COLO829 (cell line): ENCODE results near the gene KIF6.

Experiments used
- DNase-seq: peaks from one replicate; pipeline ENCODE4 v3.0.0; 2012; ENCODE audit warnings: low spot score

KIF6 gene

DNA sequence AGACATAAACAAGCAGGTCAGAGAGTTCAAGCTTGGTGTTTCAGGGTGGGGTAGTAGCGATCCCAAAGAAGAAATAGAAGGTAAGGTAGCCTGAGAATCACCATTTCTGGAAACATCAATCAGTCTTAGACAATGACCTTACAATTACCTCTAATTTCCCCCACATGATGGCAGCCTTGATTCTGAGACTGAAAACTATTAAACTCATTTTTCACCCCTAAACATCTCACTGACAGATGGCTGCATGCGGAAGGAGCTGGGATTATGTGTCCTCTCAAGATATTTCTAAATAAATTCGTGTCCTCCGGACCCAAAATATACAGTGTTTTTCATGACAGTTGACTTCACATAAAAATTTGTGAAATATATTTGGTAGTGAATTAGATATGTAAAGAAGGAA, 61.0 kb downstream of the KIF6 start:
- no peak for DNase-seq

DNA sequence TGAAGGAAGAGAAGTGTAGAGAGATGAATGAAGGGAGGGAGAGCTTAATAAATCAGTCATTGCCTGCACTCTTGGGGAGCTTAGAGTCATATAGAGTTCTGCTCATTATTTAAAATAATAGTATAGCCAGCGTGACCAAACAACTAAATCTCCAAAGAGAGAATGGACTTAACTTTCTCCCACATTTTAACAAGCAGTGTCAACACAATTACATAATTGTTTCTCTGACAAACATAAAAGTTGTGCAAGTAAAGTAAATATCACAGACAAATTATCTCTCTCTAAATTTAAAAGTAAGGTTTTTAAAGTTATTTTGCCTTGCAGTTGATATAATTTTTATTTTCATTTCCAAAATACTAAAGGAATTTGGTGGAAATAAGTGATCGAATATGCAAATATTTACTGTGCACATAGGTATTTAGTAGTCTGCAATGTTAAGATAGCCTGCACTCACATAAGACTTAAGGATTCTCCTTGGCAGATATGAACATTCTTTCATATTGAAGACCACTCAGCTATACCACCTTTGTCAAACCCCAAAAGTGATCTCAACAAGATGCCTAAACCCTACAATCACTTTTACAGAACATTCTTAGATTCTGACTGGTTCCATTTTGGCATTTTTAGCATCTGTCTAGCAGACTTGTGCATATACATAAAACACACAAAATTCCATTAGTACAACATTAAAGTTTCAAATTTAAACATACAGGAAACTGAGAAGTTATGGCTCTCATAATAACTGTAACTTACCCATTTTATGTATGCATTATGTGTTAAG, 67.7 kb downstream of the KIF6 start:
- DNase-seq = no peak

DNA sequence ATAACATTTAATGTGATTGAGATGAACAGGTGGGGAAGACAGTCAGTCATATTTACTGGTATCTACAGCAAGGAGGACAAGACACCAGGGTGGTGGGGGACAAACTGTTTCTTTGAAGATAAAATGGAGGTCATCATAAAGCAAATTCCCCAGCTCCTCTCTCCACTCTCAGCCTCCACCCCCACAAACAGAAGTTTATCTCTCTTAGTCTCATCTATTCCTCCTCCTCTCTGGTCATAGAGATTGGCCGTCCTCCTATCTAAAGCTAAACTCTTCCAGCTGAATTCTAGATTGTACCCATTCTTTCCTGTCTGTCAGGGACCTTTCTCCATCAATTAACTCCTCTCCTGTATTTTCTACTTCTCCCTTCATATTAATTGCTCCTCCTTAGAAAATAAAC, 71.1 kb downstream of the KIF6 start:
- no peak for DNase-seq

DNA sequence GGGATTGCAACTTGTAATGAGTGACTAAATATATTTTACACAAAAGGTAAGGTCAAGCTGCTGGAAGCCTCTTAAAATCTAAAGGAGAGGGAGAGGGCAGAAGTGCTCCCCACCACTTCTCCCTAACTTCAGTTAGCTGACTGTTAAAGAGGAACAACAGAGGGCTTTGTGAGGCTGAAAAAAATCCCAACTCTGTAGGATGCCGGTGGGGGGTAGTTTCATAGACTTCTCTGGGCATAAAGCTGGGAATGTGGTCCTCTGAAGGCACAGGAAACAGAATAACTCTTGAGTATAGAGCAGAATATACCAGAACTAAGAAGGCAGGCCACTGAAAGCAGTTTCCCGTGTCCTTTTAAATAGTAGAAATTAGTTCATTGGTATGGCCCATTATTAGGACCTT, 71.6 kb downstream of the KIF6 start:
- DNase-seq = peak; percentile 63

DNA sequence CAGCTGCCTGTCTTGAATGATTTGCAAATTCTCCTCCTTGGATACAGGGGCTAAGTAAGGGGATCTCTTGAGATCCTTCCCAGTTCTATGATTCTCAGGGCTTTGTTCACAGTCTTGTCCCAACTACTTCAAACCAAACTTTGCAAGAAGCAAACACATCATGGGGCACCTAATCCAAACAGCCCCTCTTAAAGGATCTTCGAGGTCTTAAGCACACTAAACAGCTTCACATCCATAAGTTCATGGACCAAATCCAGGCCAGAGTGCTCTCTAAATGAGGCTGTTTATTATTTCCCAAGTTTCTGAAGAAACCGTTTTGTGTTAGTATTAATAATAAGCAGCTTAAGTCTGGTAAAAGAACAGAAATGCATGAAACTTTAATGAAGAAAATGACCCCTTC, 75.2 kb downstream of the KIF6 start:
- no peak for DNase-seq

DNA sequence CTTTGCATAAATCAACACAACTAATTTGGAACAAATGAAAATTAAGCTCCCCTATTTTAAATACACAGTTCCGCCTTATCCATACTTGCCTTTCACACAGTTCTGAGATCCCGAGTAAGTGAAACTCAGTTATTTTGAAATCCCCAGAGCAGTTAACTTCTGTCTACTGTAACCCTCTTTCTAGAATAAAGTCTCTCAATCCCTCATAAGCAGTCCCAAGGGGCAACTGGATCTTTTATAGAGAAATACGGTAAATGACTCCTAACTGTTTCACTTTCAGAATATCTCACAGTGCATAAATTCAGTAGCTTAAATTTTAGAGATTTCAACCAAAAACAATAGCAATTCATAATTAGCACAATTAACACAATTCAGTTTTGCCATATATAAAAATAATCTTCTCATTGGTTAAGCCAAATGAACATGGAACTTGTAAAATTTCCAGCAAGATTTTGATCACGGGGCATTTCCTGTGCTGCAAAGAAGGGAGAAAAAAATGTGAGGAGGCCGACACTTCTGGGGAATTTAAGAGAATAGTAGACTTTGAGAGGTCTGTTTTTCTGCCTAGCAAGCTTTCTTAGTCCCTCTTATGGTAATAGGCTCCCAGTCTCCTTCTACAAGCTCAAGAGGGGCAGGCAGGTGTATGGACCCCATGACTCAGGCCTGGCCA, 78.3 kb downstream of the KIF6 start:
- DNase-seq = peak; percentile 59

DNA sequence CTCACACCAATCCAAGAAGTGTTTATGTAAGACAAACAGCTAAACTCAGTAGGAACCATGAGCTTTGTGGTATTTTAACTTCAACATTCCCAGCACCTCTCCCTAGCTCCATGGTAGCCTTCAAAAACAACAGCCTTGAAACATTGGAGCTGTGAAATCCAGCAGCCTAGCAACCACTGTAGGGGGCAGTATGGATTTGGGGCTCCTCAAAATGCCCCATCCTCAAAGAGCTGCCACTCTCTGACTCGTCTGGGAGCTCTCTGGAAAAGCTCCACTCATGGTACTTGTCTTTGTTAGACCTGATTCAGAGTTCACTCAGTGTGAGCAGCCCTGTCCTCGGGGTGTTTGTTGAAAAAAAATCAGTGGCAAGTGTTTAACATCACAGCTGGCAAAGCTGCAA, 82.9 kb downstream of the KIF6 start:
- DNase-seq = no peak

DNA sequence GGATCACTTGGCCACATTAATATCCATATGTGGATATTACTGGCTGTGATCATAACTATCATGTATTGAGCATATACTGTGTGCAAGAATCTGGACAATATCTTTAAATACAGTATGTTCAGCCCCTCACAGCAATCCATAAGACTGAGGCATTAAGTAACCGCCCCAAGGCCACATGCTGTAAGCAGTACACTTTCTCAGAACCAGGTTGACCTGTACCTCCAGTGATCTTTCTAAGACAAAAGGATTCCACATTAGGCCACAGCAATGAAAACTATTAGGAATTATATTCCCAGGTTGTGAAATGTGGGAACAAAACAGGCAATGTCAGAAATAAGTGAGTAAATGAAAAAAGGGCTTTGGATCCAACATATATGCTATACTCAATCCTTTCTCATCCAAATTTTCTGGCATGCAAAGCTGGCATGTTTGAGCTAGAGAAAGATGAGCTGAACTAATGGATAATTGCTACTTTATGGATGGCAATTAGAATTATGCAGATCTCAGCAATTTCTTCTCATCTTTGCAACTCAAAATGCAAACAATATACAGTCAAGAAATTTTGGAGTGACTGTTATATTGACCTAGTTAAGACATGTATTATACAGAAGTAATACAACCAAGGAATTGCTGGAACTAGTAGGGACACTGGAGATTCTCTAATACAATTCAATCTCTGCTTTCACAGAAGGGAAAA, 86.9 kb downstream of the KIF6 start:
- no peak for DNase-seq

DNA sequence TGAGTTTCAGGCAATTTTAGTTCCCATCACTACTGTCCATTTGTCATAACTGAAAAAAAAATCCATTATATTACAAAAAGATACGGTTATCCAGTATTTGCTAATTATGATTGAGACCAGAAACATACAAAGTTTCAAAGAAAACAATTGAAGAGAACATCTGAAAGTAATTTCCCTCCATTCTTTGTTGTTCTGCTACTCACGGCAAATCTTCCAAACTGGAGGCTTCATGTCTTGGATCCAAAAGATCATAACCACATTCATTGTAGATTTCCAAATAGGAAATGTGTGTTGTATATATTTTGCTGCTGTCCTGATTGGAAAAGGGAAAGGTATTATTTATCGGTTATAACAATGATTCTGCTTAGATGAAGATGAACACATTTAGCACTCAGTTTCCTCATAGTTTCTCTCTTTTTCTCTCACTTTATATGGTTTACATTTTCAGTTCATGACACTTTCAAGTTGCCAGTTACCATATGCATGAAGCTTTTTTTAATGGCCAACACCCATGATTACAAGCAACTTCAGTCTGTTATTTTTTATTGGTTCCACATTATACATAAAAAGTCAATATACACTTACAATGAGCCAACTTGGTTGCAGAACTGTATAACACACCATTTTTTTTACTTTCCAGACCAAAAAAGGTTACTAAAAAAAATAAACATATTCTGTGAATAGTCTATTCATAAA, 90.4 kb downstream of the KIF6 start:
- no peak for DNase-seq

DNA sequence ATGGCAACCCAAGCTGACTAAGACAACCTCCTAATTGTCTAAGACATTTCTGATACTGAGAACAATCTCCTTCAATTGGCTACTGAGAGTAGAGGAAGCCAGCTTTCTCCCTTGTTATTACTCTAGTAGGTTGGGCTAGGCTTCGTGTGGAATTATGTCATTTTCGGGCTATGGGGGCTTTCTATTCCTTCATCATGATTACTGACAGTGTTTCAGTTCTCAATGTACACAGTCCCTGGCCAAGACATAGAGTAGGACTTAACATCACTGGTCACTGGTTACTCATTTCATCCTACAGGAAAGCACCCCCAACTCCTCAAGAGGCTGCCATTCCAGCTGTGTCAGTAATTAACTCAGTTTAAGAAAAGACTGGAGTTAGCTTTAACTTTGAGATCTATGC, 100.0 kb downstream of the KIF6 start:
- no peak for DNase-seq

DNA sequence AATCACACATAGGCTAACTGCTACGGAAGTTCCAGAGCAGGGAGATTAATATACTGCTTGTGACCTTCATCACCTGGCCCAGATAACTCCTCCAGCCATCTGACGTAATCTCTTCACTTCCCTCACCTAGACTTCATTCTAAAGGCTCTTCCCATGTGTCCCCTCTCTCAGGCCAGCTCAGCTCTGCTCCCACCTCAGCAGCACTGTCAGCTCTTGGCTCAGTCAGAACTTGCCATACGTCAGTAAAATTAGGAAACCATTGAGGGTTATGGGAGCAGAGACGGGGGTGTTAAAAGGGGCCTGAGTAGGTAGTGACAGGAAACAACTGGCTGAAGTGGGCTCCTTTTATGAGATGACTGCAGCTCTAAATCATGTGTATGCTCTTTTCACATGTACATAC, 101.5 kb downstream of the KIF6 start:
- no peak for DNase-seq

DNA sequence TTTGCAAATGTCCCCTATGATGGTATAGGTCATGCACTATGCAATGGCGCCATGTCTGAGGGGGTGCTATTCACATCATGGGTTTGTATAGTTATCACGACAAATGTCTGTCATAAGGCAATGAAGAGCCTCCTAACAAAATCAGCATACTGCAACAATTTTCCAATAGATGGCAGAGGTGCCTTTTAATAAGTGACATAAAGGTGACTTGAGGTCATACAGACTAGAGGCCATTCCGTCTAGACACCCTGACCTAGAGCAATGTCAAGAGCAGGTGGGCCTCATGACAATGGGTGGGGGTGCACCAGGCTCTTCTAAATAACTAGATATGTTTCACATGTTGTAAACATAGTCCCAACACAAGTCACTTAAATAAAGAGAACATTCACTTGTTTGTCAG, 107.7 kb downstream of the KIF6 start:
- DNase-seq = no peak

DNA sequence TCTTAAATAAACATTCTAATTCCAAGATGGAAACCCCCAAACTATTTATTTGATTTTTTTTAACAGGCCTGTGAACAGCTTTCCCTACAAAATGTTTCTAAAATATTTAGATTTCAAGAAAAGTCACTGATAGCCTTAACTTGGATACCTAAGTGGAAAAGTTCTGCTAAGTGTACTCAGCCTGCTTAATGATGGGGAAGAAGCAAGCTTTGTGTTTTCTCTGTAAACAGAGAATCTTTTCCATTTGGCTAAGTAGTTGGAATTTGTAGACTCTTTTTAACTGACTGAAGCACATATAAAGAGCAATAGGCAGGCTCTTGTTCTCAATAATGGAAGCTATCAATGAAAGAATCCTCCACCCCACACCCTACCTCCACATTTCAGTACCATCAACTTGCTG, 108.2 kb downstream of the KIF6 start:
- DNase-seq = no peak

DNA sequence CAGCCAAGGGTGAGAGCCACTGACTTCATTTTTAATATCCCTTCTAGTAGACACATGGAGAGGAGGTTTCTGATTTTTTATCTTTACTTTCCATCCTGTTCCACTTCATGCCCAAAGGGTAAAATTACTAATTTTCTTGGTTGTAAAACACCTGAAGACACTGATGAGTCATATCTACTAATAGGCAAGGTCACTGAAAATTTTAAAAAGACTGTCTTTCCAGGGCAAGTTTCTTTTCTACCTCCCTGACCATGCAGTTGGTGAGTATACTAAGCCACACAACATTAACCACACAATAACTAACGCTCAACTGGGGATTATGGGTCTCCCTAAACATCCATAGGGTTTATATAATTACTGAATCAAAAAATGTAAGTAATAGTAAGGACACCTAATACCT, 109.6 kb downstream of the KIF6 start:
- no peak for DNase-seq

DNA sequence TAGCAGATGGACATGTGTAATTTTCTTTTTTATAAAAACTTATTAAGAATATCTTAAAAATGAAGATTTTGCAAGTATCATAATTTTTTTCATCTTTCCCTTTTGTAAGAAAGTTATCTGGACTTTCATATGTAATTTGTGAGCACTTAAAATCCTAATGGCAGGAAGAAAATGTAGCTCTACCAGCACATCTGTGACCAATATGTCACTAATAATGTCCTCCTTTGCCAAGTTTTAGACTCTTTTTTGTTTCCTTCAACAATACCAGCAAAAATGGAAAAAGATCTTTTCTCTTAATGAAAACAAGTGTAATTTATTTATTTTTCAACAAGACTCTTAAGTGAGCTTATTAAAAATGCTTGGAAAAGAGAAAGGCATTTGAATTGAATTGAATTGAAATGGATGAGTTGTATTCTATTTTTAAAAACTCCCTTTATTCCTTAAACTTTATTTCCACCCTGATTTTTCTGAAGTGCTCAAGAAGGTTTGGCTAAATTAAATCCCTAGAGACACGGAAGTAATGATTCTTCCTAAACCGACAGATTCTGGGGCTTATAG, 110.7 kb downstream of the KIF6 start:
- DNase-seq = no peak

DNA sequence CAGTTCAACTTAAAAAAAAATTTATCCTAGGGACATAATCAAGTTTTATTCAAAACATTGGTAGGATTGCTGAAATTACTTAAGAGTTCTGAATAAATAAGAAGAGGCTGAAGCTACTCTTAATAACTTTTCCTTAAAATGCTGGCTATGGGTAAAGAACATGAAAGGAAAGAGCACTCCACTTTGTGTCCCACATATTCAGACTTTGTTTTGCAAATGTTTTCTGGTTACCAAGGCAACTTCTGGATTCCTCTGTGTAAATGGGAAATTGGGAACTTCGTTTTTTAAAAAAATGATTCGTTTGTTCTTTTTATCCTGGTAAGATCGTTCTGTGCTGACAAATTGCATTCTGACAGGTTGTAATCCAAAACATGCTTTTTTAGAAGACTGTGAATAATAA, 115.0 kb downstream of the KIF6 start:
- DNase-seq = peak; percentile 9

DNA sequence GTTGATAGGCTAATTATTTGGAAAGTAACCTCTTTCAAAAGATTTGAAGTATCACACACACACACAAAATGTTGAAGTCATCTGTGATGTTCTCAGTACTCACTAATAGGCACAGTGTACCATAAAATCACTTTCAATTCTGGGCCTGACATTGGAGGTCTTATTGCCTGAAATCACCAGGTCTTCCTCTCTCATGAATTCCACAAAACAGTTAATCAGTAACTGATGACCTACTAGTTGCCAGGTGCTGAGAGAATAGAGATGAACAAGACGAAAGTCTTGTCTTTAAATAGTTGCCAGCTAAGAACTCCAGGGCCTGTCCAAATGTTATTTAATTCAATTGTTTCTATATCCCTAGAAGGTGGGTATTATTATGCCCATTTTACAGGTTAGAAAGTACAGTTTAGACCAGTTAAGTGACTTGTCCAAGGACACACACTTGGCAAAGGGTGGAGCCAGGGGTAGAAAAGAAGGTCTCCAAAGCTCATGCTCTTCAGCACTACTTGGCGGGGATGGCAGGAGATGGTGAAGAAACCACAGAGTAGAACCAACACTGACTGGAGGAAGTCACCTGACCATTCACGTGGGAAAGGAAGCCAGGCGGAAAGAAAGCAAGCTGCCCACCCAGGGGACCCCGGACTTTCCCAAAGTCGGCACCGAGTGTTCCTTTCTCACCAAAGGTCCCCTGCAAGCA, 116.4 kb downstream of the KIF6 start:
- no peak for DNase-seq

DNA sequence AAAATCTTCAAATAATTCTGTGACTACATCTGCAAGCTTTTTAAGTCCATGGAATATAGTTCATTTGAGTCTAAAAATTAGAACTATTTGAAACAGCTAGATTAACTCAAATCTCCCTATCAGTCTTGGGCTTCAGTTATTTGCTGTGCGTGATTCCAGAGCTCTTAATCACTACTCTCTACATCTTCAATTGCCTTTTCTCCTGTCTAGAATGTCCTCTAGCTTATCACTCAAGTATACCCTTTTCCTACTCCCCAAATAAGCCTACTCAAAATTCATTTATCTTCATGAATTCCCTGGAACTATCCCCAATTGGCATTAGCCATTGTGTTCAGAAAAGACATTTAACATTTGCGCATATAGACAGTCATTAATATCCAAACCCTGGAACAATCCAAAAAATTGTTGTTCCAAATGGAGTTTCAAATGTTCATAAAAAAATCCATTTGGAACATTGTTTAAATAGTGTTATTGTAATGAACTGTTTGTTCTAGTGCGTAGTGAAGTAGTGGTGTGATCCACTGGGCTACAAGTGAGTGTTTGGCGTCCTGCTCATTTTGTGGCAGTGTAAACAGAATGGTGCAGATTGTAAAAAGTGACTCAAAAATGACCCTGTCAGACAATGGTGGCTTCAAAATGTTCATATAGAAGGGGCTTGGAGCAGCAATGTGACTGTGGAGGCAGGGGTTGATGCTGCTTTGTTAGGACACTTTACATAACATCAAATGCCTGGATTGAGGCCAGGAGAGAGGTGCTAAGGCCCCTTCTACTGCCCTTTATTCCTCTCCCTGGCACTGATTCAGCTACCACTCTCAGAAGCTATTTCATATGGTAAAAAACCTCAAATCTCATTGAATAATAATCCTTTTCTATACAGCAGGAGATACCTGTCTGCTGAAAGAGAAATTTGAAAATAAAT, 122.3 kb downstream of the KIF6 start:
- DNase-seq = no peak

DNA sequence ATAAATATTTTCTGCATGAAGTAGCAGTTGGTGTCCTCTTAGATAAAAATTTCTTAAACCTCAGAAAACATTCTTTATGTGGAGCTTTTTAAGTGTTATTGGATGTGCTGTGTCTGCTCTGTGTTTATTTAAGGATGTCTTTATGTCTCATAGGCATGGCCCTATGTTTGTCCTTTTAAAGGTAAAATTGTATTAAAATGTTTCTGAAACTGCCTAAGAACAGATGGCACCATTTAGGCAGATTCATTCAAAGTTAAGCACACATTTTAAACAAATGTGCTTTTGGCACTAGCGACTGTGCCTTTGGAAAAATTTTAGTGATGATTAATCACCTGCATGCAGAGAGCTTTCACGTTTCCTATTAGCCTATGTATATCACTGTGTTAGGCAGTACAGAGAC, 125.2 kb downstream of the KIF6 start:
- no peak for DNase-seq

DNA sequence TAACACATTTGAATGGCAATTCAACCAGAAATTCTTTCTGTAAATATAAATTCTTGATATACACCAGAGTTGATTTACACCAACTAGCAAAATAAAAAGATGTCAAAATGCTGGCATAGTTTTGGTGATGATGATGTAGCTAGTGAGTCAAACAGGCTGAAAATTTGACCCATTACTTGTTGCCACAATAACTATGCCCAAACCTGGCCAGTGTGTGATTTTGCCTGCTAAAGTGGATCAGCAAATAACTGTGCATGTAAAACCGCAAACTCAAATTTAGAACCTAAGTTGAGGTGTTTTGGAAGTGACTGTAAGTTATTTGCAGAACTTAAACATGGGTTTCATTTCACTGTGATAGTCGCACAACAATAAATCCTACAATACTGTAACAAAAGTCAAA, 125.9 kb downstream of the KIF6 start:
- DNase-seq = no peak

DNA sequence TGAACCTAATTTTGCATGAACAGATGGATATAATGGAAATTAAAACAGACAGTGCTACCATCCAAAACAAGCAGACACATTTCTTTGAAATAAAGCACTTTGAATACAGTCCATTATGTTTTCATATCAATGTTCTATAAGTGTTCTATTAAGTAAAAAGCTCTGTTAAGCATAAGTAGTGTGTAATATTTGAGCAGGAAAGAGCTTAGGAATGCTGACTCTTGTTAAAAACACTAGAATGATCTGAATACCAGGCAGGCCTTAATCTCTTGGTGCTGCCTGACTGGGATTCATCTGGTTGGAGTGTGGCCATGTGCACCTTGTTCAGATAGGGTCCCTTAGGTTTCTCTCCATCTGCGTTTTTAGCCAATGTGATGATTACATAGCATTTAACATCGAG, 130.9 kb downstream of the KIF6 start:
- no peak for DNase-seq
